Right lobe of liver (tissue), 4 donors: ENCODE data around the gene LPIN2.

Source experiments
- POLR2A ChIP-seq: fragments of 450-650 bp; IDR thresholded peaks from one replicate; pipeline ENCODE4 v1.6.1; 2017; ENCODE audit warnings: antibody characterized with exemption, mild to moderate bottlenecking
- TF ChIP-seq, protein P1 (sequence below), 4 donors: fragments of 200-600 bp in 3 of 4; fragments of 450-650 bp in 1 of 4; IDR thresholded peaks; one replicate each; pipeline versions ENCODE4 v1.5.1 to v1.8.0; 2016 to 2022; ENCODE audit warnings: antibody characterized with exemption in 4 of 4, mild to moderate bottlenecking in 2 of 4
- donor health status: DM: no; HTN: no; CAD: no.
- donor health status: DM: no; HTN: no; CAD: no.
- donor health status: DM: no; HTN: yes; CAD: no.

DNA sequence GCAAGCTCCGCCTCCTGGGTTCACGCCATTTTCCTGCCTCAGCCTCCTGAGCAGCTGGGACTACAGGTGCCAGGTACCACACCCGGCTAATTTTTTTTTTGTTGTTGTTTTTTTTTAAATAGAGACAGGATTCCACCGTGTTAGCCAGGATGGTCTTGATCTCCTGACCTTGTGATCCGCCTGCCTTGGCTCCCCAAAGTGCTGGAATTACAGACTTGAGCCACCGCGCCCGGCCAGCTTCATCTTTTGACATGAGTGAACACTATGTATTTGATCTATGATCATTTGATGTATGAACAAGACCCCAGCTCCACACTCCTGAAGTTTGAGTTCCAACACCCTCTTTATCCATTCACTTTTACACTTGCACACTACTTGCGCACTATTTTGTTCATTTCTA is 43.4 kb upstream of the LPIN2 start:
- TF ChIP-seq, protein P1, sequence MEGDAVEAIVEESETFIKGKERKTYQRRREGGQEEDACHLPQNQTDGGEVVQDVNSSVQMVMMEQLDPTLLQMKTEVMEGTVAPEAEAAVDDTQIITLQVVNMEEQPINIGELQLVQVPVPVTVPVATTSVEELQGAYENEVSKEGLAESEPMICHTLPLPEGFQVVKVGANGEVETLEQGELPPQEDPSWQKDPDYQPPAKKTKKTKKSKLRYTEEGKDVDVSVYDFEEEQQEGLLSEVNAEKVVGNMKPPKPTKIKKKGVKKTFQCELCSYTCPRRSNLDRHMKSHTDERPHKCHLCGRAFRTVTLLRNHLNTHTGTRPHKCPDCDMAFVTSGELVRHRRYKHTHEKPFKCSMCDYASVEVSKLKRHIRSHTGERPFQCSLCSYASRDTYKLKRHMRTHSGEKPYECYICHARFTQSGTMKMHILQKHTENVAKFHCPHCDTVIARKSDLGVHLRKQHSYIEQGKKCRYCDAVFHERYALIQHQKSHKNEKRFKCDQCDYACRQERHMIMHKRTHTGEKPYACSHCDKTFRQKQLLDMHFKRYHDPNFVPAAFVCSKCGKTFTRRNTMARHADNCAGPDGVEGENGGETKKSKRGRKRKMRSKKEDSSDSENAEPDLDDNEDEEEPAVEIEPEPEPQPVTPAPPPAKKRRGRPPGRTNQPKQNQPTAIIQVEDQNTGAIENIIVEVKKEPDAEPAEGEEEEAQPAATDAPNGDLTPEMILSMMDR (IDR thresholded peaks at IDR 0.05): no peak
- no peak for TF ChIP-seq POLR2A
